Activated B cell treated with CpG ODN at 0.5 μM for 24 hours (primary cell): Measurements from ENCODE around the gene TRPV3. TPM values are rescaled to one million over a fixed set of nuclear protein-coding genes. Genes with fewer than 3 reads are reported as not detected.

Experiments
- ATAC-seq: fragments of 200-7000 bp; cut with Tn5 transposase; one replicate; pipeline ENCODE4 v1.10.0; 2021; ENCODE audit warnings: low read depth, mild to moderate bottlenecking, moderate library complexity
- CTCF ChIA-PET: fragments of 350-600 bp; sonication (Branson Sonifier 250); formaldehyde crosslinking; loops from one replicate; lab custom pipeline; 2021; ENCODE audit warnings: antibody characterized with exemption; lab: Charles Lee
- POLR2A ChIA-PET: fragments of 350-600 bp; sonication (Branson Sonifier 250); formaldehyde crosslinking; loops from one replicate; lab custom pipeline; 2021; ENCODE audit warnings: antibody characterized with exemption; lab: Charles Lee
- DNase-seq: peaks from one replicate; pipeline ENCODE4 v3.0.0; 2022
- H3K27ac Mint-ChIP-seq: one replicate; pipeline ENCODE4 v1.8.0; 2020; ENCODE audit warnings: mixed read lengths
- H3K27me3 Mint-ChIP-seq: one replicate; pipeline ENCODE4 v1.8.0; 2021; ENCODE audit warnings: mixed read lengths
- H3K36me3 Mint-ChIP-seq: one replicate; pipeline ENCODE4 v1.8.0; 2021; ENCODE audit warnings: low read depth, mixed read lengths
- H3K4me1 Mint-ChIP-seq: one replicate; pipeline ENCODE4 v1.8.0; 2021; ENCODE audit warnings: mixed read lengths
- H3K4me3 Mint-ChIP-seq: one replicate; pipeline ENCODE4 v1.8.0; 2020; ENCODE audit warnings: mild to moderate bottlenecking, mixed read lengths
- H3K9me3 Mint-ChIP-seq: one replicate; pipeline ENCODE4 v1.8.0; 2020; ENCODE audit warnings: mixed read lengths
- CTCF ChIP-seq: fragments of 200-600 bp; IDR thresholded peaks from one replicate; pipeline ENCODE4 v1.8.0; 2022; ENCODE audit warnings: antibody characterized with exemption, mild to moderate bottlenecking
- intact Hi-C: fragments of 100-400 bp; cut with micrococcal nuclease; formaldehyde crosslinking; loops from one replicate; pipeline ENCODE4 v1.15.1; 2024
- total RNA-seq: library from RNA; stranded (reverse); gene quantifications from 2 replicates; pipeline ENCODE4 v1.2.3, GENCODE V29; 2022

TRPV3 gene
- total RNA-seq, 1 donor from 2014 or later, result 10.2 TPM

DNA sequence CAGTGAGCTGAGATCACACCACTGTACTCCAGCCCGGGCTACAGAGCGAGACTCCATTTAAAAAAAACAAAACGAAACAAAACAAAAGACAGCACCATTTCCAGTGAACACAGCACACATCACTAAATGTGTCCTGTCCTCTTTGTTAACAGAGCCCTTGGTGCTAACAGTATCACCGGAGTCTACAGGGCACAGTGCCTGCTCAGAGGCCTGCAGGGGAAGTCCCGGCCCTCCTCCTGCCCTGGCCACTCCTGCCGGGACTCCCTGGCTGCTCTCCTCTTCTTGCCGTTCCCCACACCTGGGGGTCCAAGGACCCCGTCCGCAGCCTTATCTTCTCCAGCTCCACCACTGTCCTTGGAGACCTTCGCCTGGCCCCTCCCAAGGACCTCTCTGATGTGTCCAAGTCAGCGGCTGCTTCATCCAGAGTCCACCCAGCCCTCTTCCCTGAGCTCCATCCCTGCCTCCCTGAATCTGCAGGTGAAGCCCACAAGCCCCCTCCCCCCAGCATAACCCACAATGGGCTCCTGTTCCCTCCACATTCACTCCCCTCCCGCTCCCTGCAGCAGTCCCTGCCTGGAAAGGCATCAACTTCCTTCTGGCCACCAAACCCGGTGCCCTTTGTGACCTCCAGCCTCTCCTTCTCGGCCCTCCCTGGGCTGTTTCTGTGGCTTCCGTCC is 43.1 kb upstream of the TRPV3 start:
- CTCF ChIA-PET, result interaction anchor here (1.3 to 3.4 kb wide), 3 partner anchors 36 to 227 kb away, joined by 4 to 13 read pairs (median 9); partner anchors contain the start of genes CTNS and SHPK
- ATAC-seq, result no peak
- intact Hi-C loops, result no loop called here
- Mint-ChIP-seq H3K27ac (no peak overlapping the region), H3K36me3 (no peaks in the 10 kb centered on the region), H3K27me3 (no peaks in the 10 kb centered on the region), H3K4me3 (no peak overlapping the region), H3K9me3 (no peaks in the 10 kb centered on the region), H3K4me1 (peaks cover 4% of the 10 kb centered on the region)
- TF ChIP-seq CTCF, result no peak
- DNase-seq, result no peak
- POLR2A ChIA-PET, result no interaction called here

- no peak overlapping the region for H3K27ac Mint-ChIP-seq
- ChIA-PET CTCF (no interaction called here), POLR2A (interaction anchor here (0.7 kb wide), 1 partner anchor 39 kb away, joined by 8 read pairs; the partner anchor contains the start of gene CTNS)
- TF ChIP-seq CTCF, result no peak
- H3K4me1 Mint-ChIP-seq, result peaks cover 4% of the 10 kb centered on the region
- intact Hi-C loops, result no loop called here
- H3K9me3 Mint-ChIP-seq, result no peaks in the 10 kb centered on the region
- H3K4me3 Mint-ChIP-seq, result no peak overlapping the region
- no peak for ATAC-seq
- H3K27me3 Mint-ChIP-seq, result no peaks in the 10 kb centered on the region
- no peaks in the 10 kb centered on the region for H3K36me3 Mint-ChIP-seq
- DNase-seq, result no peak
Observed at GRCh38 chr17:3598078-3598477, 40.5 kb upstream of the TRPV3 start.

DNA sequence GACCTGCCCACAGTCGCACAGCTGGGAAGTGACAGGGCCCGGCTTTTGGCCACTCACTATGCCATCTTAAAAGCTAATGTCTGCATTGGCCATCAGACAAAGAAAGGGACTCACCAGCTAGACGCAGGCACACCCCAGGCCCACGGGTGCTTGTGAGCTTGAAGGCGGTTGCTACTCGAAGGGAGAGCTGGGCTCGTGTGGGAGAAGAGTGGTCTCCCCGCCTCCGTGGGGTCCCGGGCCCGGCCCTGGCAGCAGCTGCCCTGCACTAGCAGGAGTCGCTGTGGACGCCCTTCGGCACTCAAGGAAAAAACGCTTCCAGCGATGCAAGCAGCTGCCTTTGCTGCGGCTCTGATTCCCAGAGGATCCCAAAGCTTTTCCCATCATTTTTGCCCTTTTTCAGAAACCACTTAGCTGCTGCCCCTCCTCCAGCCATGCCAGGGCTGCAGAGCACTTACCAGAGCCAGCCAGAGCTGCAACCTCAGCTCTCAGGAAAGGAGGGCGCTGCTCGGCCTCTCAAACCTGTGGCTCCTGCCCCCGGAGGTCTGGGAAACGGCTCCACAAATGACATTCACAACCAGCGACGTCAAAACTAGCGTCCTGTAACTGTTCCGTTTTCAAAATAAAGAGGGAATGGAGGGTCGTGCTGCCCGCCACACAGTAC is 39.3 kb upstream of the TRPV3 start:
- H3K27ac Mint-ChIP-seq, result no peak overlapping the region
- ChIA-PET CTCF (no interaction called here), POLR2A (interaction anchor here (0.5 kb wide), 1 partner anchor 306 kb away, joined by 3 read pairs; no protein-coding TSS in a partner anchor)
- intact Hi-C loops, result no loop called here
- DNase-seq (no peak), ATAC-seq (no peak)
- no peaks in the 10 kb centered on the region for H3K27me3 Mint-ChIP-seq
- no peaks in the 10 kb centered on the region for H3K4me1 Mint-ChIP-seq
- no peak overlapping the region for H3K4me3 Mint-ChIP-seq
- no peak for TF ChIP-seq CTCF
- H3K9me3 Mint-ChIP-seq, result no peaks in the 10 kb centered on the region
- H3K36me3 Mint-ChIP-seq, result no peaks in the 10 kb centered on the region

DNA sequence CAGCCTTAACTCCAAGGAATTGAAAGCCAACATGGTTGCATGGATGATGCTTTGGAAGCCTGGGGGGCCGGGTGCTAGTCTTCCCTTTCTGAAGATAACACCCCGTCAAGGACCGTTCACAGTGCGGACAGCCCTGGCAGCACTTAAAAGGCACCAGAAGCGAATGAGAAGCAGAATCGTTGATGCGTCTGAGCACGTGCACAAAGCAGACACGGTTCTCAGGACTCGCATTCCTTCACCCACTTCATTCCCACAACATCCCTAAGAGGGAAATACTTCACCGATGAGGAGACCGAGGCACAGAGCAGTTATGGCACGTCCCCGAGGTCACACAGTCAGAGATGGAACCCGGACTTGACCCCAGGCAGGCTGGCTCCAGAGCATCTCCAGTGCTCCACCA is 37.4 kb upstream of the TRPV3 start:
- ChIA-PET CTCF (no interaction called here), POLR2A (no interaction called here)
- H3K27ac Mint-ChIP-seq, result no peak overlapping the region
- no peaks in the 10 kb centered on the region for H3K27me3 Mint-ChIP-seq
- peaks cover 6% of the 10 kb centered on the region for H3K36me3 Mint-ChIP-seq
- DNase-seq, result no peak
- TF ChIP-seq CTCF, result no peak
- H3K4me3 Mint-ChIP-seq, result no peak overlapping the region
- intact Hi-C loops, result no loop called here
- H3K9me3 Mint-ChIP-seq, result no peaks in the 10 kb centered on the region
- peaks cover 4% of the 10 kb centered on the region for H3K4me1 Mint-ChIP-seq
- ATAC-seq, result no peak

- Mint-ChIP-seq H3K4me1 (peaks cover 4% of the 10 kb centered on the region), H3K9me3 (no peaks in the 10 kb centered on the region), H3K27ac (no peak overlapping the region), H3K4me3 (no peak overlapping the region), H3K27me3 (no peaks in the 10 kb centered on the region), H3K36me3 (peaks cover 14% of the 10 kb centered on the region)
- ChIA-PET CTCF (no interaction called here), POLR2A (no interaction called here)
- no peak for TF ChIP-seq CTCF
- intact Hi-C loops, result no loop called here
- no peak for ATAC-seq
- DNase-seq, result no peak
Observed at GRCh38 chr17:3594051-3594800, 36.6 kb upstream of the TRPV3 start.
